GM21423 (cell line): ENCODE measurements around the gene MYO3B.
"Not testable (repeated sequence)": the region's sequence is repeated elsewhere in the genome, so short reads cannot be mapped to it uniquely, and the experiment has no call there.

ENCODE experiments used
- ATAC-seq: cut with Tn5 transposase; IDR thresholded peaks from one replicate; pipeline ENCODE4 v1.9.1; 2021; ENCODE audit warnings: mild to moderate bottlenecking, moderate library complexity; ENCODE audit not compliant: unreplicated experiment

MYO3B gene

GRCh38 chr2:170674282-170674681 is 496.3 kb downstream of the MYO3B start:
- ATAC-seq = not testable (repeated sequence)

GRCh38 chr2:170675701-170676100 is 497.8 kb downstream of the MYO3B start:
- no peak for ATAC-seq

- no peak for ATAC-seq
Observed at GRCh38 chr2:170679607-170680079, 501.7 kb downstream of the MYO3B start.

GRCh38 chr2:170680172-170680941 is 502.4 kb downstream of the MYO3B start:
- peak; percentile 80 for ATAC-seq

GRCh38 chr2:170681311-170681710 is 503.4 kb downstream of the MYO3B start:
- ATAC-seq = no peak

GRCh38 chr2:170685591-170685990 is 507.6 kb downstream of the MYO3B start:
- no peak for ATAC-seq

GRCh38 chr2:170689481-170689880 is 511.5 kb downstream of the MYO3B start:
- ATAC-seq = no peak

GRCh38 chr2:170690640-170691039 is 512.7 kb downstream of the MYO3B start:
- ATAC-seq = no peak

- no peak for ATAC-seq
Observed at GRCh38 chr2:170694316-170694715, 516.4 kb downstream of the MYO3B start.

- ATAC-seq = no peak
Observed at GRCh38 chr2:170695521-170696410, 517.8 kb downstream of the MYO3B start.

- ATAC-seq = no peak
Observed at GRCh38 chr2:170696948-170697347, 519.0 kb downstream of the MYO3B start.

GRCh38 chr2:170701011-170701410 is 523.1 kb downstream of the MYO3B start:
- ATAC-seq = no peak

- ATAC-seq = no peak
Observed at GRCh38 chr2:170703776-170704476, 526.0 kb downstream of the MYO3B start.
